ENCODE data around the gene SUN5. TPM values are rescaled to one million over a fixed set of nuclear protein-coding genes. Genes with fewer than 3 reads are reported as not detected.

SUN5 gene
- total and polyA plus RNA-seq, 11 donors = not detected

GRCh38 chr20:33034115-33034514 lies 29.9 kb upstream of the SUN5 start:
- H3K4me1 ChIP-seq = no peaks in the 10 kb centered on the region
- TF ChIP-seq POLR2A (IDR thresholded peaks at IDR 0.05) = no peak
- TF ChIP-seq, protein P1, sequence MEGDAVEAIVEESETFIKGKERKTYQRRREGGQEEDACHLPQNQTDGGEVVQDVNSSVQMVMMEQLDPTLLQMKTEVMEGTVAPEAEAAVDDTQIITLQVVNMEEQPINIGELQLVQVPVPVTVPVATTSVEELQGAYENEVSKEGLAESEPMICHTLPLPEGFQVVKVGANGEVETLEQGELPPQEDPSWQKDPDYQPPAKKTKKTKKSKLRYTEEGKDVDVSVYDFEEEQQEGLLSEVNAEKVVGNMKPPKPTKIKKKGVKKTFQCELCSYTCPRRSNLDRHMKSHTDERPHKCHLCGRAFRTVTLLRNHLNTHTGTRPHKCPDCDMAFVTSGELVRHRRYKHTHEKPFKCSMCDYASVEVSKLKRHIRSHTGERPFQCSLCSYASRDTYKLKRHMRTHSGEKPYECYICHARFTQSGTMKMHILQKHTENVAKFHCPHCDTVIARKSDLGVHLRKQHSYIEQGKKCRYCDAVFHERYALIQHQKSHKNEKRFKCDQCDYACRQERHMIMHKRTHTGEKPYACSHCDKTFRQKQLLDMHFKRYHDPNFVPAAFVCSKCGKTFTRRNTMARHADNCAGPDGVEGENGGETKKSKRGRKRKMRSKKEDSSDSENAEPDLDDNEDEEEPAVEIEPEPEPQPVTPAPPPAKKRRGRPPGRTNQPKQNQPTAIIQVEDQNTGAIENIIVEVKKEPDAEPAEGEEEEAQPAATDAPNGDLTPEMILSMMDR (IDR thresholded peaks at IDR 0.05) = no peak

GRCh38 chr20:33033381-33033780 lies 29.1 kb upstream of the SUN5 start:
- ATAC-seq (no peak), DNase-seq (no peak)
- no peak for TF ChIP-seq POLR2A (IDR thresholded peaks at IDR 0.05)
- TF ChIP-seq, protein P1 (IDR thresholded peaks at IDR 0.05) = no peak
- intact Hi-C loops (cut with DNase I) = no loop called here
- Histone ChIP-seq H3K27ac (no peak overlapping the region), H3K36me3 (no peaks in the 10 kb centered on the region), H3K4me1 (no peaks in the 10 kb centered on the region), H3K9me3 (peaks cover 0 to 6% (median 0%) of the 10 kb centered on the region in 12 donors), H3K4me3 (no peak overlapping the region), H3K27me3 (no peaks in the 10 kb centered on the region)
- 65 to 78% (median 73%) methylated on average over 5 of the region's 5 CpGs for WGBS, 4 donors

More at GRCh38 chr20:33034115-33034514, 29.9 kb upstream of the SUN5 start:
- no peak for DNase-seq
- ATAC-seq = no peak
- no peak overlapping the region for H3K4me3 ChIP-seq
- H3K36me3 ChIP-seq = no peaks in the 10 kb centered on the region
- 76 to 92% (median 85%) methylated on average over 5 of the region's 5 CpGs for WGBS, 4 donors
- no peaks in the 10 kb centered on the region for H3K27me3 ChIP-seq
- peaks cover 0 to 6% (median 0%) of the 10 kb centered on the region in 12 donors for H3K9me3 ChIP-seq
- intact Hi-C loops (cut with DNase I) = no loop called here
- H3K27ac ChIP-seq = no peak overlapping the region

GRCh38 chr20:33032555-33032954 lies 28.3 kb upstream of the SUN5 start:
- no peak for TF ChIP-seq POLR2A (IDR thresholded peaks at IDR 0.05)
- TF ChIP-seq, protein P1 (IDR thresholded peaks at IDR 0.05) = no peak
- H3K36me3 ChIP-seq = no peaks in the 10 kb centered on the region
- H3K4me3 ChIP-seq = no peak overlapping the region
- no peaks in the 10 kb centered on the region for H3K4me1 ChIP-seq
- no peak overlapping the region for H3K27ac ChIP-seq
- ATAC-seq (no peak), DNase-seq (no peak)
- peaks cover 0 to 6% (median 0%) of the 10 kb centered on the region in 12 donors for H3K9me3 ChIP-seq
- WGBS, 4 donors = 78 to 84% (median 80%) methylated on average over 6 of the region's 6 CpGs
- no peaks in the 10 kb centered on the region for H3K27me3 ChIP-seq
- intact Hi-C loops (cut with DNase I) = no loop called here

DNA sequence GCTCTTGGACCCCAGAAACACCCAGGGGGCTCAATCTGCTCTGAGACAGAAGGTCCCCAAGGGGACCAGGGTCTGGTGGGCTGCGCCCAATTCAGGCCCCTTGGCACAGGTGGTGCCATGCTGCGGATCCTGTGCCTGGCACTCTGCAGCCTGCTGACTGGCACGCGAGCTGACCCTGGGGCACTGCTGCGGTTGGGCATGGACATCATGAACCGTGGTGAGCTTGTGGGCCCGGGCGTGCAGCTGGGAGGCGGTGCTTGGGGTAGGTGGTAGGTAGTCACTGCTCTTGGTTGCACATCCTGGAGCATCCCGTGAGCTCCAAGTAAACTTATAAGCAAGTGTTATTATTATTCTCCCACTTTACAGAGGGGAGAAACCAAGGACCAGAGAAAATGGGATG lies 27.3 kb upstream of the SUN5 start, which contains the start of gene BPIFB6:
Gene BPIFB6 (plus strand): TSS at position 118 of the 400 bp plus-strand sequence. CDS start 0 bp downstream, at position 118.
- Histone ChIP-seq H3K9me3 (peaks cover 0 to 6% (median 0%) of the 10 kb centered on the region in 12 donors), H3K27me3 (no peaks in the 10 kb centered on the region), H3K4me3 (no peak within 1 kb of the TSS), H3K27ac (no peak within 1 kb of the TSS), H3K36me3 (no peaks in the 10 kb centered on the region), H3K4me1 (no peaks in the 10 kb centered on the region)
- DNase-seq = peak in 1 of 5 donors; percentile 22
- intact Hi-C loops (cut with DNase I) = no loop called here
- TF ChIP-seq, protein P1 (IDR thresholded peaks at IDR 0.05) = no peak
- no peak for TF ChIP-seq POLR2A (IDR thresholded peaks at IDR 0.05)
- 82 to 92% (median 91%) methylated on average over 9 to 10 of the region's 10 CpGs for WGBS, 4 donors
- no peak for ATAC-seq
